GM10266 (cell line): Measurements from ENCODE around the gene PPP3CB.
A peak's percentile ranks its signal among the peaks of the same experiment; 100 is the strongest.

ENCODE experiments used
- DNase-seq: peaks from one replicate; pipeline ENCODE4 v3.0.0; 2012; ENCODE audit errors: extremely low spot score
- TF ChIP-seq, protein P1 (sequence below): IDR thresholded peaks from 2 replicates; pipeline ENCODE4 v1.5.1; 2012; ENCODE audit warnings: mild to moderate bottlenecking, low read depth; ENCODE audit not compliant: control insufficient read depth, insufficient read depth; ENCODE audit errors: missing control alignments

The PPP3CB gene

DNA sequence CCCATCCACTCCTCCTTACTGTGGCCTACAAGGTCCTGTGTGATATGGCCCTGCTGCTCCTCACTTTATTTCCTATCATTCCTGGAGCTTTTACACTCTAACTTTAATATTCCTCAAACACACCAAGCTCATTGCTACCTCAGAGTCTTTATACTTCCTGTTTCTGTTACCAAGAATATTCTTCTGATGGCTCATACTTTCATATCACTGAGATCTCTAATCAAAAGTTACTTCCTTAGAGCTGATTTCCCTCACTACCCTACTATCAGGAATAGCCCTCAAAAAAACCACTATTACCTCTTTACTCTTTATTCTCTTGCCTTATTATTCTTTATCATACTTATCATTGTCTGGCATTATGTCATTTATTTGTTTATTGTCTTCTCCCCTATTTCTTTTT, 5.8 kb upstream of the PPP3CB start:
- TF ChIP-seq, protein P1, sequence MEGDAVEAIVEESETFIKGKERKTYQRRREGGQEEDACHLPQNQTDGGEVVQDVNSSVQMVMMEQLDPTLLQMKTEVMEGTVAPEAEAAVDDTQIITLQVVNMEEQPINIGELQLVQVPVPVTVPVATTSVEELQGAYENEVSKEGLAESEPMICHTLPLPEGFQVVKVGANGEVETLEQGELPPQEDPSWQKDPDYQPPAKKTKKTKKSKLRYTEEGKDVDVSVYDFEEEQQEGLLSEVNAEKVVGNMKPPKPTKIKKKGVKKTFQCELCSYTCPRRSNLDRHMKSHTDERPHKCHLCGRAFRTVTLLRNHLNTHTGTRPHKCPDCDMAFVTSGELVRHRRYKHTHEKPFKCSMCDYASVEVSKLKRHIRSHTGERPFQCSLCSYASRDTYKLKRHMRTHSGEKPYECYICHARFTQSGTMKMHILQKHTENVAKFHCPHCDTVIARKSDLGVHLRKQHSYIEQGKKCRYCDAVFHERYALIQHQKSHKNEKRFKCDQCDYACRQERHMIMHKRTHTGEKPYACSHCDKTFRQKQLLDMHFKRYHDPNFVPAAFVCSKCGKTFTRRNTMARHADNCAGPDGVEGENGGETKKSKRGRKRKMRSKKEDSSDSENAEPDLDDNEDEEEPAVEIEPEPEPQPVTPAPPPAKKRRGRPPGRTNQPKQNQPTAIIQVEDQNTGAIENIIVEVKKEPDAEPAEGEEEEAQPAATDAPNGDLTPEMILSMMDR, result no peak
- DNase-seq, result peak; percentile 24

DNA sequence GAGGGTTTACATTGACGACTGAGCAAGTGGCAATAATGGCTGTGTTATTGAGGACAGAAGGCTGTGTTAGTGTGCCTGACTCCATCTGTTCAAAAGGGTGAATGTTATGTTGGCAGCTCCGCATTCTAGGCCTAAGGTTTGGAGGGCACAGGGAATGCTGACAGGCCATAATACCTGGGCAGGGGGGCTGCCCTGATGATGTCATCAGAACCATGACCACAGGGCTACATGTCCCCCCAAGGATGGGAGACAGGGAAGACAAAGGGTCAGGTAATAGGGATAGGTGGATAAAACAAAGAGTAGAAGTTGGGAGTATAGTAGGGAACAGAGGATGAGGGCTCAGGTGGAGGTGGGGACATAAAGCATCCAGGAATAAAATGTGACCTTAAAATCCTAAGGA, 1.8 kb upstream of the PPP3CB start:
- TF ChIP-seq, protein P1, result no peak
- no peak for DNase-seq

DNA sequence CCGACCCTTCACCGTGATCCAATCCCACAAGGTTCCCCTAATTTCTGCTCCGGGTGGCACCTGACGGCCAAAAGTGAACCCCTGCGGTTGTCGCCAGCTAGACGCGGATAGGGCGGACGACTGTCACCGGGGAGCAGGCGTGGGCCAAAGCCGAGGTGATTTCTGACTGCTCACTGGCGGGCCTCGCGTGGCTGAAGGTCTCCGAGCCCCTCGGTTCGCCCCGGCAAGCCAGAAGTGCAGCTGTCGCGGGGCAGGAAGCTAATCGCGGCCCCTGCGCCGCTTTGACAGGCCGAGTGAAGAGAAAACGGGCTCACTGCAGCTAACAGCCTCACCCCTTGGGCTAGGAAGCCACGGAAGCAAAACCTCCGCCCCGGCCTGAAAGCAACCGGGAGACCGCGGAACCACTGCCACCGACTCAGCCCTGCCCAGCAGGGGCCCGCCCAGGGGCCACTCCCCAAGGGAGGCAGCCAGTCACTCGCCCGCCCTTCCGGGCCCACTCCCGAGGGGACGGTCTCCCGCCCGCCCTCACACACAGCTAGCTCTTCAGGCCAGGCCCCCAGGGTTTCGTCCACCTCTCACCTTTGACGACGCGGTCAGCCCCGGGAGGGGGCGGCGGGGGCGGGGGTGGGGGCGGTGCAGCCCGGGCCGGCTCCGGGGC, 469 bp downstream of the PPP3CB start:
- peak; percentile 94 for DNase-seq
- TF ChIP-seq, protein P1, result no peak

DNA sequence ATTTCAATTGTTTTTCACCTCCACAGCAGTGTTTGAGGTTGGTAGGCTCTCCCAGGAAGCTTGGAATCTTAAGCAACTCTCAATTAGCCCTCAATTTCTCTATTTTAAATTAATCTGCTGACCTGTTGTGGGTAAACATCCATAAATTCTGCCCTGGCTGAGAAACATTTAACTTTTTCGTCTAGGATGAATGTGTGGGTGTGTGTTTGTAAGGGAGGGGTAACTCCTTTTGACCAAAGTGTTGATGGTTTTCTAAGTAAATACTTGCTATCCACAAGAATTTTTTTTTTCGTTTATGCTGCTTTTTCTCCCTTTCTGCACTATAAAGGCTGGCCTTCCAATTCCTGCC, 973 bp downstream of the PPP3CB start:
- TF ChIP-seq, protein P1, result no peak
- DNase-seq, result no peak

DNA sequence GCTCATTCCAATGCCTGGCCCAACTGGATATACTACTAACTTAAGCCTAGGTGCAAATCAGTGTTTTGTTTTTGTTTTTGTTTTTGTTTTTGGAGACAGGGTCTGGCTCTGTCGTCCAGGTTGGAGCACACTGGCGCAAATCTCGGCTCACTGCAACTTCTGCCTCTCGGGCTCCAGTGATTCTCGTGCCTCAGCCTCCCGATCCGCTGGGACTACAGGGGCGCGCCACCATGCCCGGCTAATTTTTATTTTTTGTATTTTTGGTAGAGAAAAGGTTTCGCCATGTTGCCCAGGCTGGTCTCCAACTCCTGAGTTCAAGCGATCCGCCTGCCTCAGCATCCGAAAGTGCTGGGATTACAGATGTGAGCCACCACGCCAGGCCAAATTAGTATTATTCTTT, 1.6 kb downstream of the PPP3CB start:
- TF ChIP-seq, protein P1, result no peak
- DNase-seq, result no peak

DNA sequence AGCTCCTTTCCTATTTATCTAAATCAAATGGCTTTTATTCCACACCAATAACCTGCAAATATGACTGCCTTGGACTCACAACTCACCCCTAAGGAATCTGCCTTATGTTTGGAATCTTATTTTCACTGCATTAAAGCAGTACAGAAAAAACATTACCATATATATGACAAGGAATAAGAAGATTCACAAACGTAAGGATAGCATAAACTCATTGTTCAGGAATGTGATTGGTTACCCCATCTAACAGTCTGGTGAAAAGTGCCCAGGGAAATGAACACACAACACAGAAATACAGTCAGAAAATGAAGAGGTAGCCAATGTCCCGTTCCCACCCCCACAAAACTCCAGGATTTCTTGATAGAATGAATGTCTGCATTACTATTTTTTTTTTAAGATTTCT, 2.0 kb downstream of the PPP3CB start:
- TF ChIP-seq, protein P1, result no peak

DNA sequence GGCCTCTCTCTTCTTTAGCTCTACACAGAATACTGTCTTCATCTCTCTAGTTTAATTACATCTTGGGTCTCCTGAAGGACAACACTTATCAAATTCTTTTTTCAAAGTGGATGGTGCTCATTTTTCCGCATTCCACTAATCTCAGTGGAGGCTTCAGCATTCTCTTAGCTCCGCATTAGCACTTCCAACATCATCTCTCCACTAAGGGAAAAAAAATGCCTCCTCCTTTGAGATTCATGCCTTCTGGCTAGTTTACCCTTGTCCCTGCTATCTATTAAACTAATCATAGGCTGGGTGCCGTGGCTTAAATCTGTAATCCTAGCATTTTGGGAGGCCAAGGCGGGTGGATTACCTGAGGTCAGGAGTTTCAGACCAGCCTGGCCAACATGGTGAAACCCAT, 9.2 kb downstream of the PPP3CB start:
- no peak for DNase-seq
- TF ChIP-seq, protein P1, result no peak

More for the DNA sequence above, 2.0 kb downstream of the PPP3CB start:
- DNase-seq, result no peak
